ENCODE data around the gene PSMD14.
"Not testable (repeated sequence)": the region's sequence is repeated elsewhere in the genome, so short reads cannot be mapped to it uniquely, and the experiment has no call there.

Gene PSMD14

DNA sequence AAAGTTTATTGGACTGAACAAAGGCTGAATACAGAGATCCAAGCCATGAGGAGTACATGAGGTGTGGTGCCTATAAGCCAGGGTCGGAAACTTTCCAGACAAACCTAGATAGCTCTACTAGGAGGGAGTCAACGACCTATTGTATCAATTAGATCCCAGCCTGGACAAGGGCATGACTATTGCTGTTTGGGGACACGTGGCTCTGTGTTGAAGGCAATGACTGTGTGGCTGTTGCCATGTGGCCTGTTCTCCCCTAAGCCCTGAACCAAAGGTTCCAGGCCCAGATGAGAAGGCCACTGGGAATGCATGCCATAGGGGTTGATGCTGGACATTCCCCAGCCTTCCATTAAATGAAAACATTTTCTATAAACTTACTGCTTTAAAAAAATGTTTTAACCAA is 31.3 kb downstream of the PSMD14 start:
- DNase-seq, result not testable (repeated sequence)

DNA sequence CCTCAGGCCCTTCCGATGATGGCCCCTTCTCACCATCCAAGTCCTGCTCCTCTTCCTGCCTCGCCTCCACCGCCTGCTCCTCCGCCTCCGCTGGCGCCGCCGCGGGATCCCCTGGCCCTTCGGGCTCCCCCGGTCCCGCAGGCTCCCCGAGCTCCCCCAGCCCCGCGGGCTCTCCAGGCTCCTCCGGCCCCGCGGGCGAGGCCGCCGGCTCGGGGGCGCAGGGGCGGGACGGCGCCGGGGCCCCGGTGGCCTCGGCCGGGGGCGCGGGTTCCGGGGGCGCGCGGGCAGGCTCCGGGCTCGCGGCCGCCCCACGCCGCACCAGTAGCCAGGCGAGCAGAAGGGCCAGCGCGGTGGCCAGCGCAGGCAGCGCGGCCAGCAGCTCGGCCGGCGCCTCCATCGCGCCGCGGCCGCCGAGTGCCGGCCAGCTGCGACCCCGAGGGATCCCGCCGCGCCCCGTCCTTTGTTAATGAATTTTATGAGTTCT is 32.7 kb downstream of the PSMD14 start:
- not testable (repeated sequence) for DNase-seq

DNA sequence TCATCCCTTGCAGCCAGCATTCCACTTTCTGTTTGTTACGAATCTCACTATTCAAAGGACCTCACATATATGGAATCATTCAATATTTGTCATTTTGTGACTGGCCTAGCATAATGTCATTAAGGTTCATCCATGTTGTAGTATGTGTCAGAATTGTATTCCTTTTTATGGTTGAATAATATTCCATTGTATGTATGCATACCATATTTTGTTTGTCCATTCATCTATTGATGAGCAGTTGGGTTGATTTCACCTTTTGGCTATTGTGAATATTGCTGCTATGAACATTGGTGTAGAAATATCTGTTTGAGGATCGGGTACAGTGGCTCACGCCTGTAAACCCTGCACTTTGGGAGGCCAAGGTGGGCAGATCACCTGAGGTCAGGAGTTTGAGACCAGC is 35.0 kb downstream of the PSMD14 start:
- DNase-seq, result no peak

GRCh38 chr2:161344692-161345091 is 36.5 kb downstream of the PSMD14 start:
- DNase-seq, result no peak

- no peak for DNase-seq
These were observed 43.5 kb downstream of the PSMD14 start for GRCh38 chr2:161351678-161352077.

DNA sequence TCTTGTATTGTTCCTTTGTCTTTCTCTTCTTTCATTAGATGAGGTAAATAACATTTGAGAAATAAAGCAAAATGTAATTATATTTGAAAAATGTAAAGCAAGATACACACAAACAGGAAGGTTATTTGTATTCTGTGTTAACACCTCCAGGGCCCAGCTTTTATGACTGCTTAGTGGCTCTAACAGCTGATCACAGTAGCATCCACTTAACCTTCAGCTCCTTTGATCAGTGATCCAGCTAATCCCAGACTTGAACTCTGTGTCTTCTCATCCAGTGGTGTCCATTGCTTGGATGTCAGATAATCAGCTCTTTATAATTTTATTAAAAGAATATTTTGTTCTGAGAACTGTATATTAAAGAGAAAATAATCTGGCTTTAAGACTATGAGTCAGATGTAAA is 44.5 kb downstream of the PSMD14 start:
- no peak for DNase-seq

DNA sequence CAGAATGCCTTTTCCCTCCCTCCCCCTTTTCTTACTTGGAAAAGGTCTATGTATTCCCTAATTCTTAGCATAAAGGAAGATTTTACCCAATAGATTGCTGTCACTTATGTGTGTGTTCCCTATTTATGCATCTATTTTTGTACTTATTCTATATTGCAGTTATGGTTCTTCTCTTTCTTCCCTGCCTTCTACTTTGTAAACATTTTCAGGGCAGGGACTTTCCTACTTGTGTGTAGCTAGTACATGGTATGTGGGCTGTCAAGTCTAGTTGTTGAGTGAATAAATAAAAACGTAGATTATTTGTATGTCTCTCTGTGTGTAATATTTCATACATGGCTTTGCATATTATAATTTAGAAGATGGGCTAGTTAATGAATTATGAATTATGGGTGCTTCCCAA is 45.3 kb downstream of the PSMD14 start:
- no peak for DNase-seq

DNA sequence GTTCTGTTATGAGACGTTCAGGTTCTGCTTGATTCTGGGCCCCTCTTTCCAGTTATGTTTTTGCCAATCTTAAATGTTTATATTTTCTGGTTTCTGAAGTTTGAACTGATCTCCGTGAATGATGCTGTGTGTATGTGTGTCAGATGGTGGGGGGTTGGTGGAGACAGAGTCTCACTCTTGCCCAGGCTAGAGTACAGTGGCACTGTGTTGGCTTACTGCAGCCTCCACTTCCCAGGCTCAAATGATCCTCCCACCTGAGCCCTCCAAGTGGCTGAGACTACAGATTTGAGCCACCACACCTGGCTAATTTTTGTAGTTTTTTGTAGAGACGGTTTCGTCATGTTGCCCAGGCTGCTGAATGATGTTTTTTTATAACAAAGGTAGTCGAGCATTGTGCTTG is 45.9 kb downstream of the PSMD14 start:
- no peak for DNase-seq

GRCh38 chr2:161355106-161355505 is 46.9 kb downstream of the PSMD14 start:
- DNase-seq, result no peak

- DNase-seq, result no peak
These were observed 47.8 kb downstream of the PSMD14 start for GRCh38 chr2:161355983-161356382.

DNA sequence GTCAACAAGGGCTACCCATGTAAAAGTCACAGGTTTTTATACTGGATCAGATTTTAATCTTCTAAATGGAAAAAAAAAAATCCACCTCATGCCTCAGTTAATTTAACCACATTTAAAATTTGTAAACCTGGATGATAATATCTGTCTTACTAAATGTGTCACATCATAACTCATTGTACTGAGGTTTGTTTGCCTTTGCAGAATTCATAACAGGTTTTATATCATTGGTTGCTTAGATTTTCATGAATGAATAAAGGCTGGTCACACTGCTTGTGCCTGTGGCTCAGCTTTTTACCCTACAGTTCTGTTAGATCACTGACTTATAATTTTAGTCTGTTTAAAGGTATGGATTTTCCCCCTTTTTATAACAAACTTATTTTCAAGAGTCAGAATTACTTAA is 48.9 kb downstream of the PSMD14 start:
- no peak for DNase-seq

- DNase-seq, result no peak
These were observed 50.6 kb downstream of the PSMD14 start for GRCh38 chr2:161358838-161359237.

DNA sequence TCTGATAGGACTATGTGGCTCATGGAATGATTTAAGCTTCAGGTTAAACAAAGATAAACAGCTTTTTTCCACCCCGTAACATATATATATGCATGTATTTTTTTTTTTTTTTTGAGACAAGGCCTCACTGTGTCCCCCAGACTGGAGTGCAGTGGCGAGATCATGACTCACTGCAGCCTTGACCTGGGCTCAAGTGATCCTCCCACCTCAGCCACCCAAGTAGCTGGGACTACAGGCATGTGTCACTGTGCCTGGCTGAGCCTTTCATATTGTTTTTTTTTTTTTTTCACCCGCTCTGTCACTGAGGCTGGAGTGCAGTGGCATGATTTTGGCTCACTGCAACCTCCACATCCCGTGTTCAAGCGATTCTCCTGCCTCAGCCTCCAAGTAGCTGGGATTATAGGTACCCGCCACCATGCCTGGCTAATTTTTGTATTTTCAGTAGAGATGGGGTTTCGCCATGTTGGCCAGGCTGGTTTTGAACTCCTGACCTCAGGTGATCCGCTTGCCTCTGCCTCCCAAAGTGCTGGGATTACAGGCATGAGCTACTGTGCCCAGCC is 52.0 kb downstream of the PSMD14 start:
- DNase-seq, result not testable (repeated sequence)

DNA sequence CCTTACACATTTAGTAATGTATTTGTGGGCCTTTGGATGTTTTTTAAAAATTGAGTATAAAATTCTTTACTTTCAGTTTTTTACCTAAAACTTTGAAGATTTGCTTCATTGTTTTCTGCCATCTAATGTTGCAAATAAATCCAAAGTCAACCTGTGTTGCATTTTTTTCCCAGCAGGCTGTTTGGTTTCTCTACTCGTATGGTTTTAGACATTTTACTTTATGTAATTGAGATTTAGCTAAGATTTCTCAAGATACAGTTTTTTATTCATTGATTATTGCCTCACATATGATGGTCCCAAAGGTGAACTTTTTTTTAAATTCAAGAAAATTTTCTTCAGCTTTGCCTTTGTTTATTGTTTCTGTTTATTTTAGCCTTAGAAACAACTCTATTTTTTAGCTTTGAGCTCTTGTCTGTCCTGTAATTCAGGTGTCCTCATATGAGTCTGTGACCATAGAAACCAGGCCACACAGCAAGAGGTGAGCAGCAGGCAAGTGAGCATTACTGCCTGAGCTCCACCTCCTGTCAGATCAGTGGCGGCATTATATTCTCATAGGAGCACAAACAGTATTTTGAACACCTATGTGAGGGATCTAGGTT is 54.4 kb downstream of the PSMD14 start:
- DNase-seq, result no peak

GRCh38 chr2:161367675-161368074 is 59.5 kb downstream of the PSMD14 start:
- no peak for DNase-seq

DNA sequence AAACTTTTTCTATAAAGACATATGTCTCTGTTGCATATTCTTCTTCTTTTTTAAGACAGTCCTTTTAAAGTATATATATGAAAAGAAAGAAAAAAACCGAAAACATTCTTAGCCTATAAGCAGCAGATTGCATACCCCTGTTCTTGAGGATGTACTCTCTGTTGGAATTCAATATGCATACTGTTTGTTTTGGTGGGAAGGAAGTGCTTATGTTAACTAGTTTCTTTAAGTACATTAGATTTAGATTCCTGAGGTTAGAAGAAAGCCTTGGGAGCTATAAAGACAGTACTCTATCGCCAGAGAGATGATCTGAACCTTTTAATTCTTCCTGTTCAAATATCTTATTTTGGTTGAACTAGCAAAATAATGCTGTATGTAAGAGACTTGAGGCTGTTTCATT is 61.1 kb downstream of the PSMD14 start:
- DNase-seq, result no peak

GRCh38 chr2:161370981-161371380 is 62.8 kb downstream of the PSMD14 start:
- DNase-seq, result no peak

DNA sequence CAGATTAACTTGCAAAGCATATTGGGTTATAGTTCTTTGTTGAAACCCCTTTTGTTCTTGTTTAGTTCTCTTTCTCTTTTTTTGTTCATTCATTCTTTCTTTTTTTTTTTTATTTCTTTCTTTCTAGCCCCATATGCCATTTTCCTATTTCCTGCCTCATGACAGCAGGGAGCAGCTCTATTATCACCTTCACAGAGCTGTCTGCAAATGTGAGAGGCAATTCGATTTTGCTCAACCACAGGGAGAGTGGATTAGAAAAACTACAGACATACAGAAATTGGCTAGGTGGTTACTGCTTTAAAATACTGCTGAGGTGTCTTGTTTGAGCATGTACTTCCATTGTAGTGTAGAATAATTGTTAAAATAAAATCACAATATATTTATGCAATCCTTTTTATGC is 63.6 kb downstream of the PSMD14 start:
- DNase-seq, result no peak

GRCh38 chr2:161373942-161374341 is 65.7 kb downstream of the PSMD14 start:
- no peak for DNase-seq

- no peak for DNase-seq
These were observed 66.2 kb downstream of the PSMD14 start for GRCh38 chr2:161374446-161374845.

DNA sequence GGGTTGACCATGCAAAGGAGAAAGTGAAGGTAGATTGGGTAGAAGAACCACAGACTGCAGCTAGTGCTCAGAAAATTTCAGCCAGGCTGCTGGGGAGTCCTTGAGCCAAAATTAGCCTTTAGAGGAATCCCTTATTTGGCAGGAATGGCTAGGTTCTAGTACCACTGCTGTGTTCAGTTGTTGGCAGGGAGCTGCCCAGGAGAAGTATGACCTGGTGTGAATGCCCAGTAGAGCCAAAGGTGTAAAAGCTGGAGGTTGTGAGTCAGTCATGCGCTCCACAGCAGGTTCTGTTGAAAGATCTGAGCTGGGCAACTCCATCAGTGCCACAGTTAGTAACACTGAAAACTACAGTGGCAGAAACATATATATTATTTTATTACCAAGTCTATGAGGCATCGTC is 71.5 kb downstream of the PSMD14 start:
- no peak for DNase-seq

GRCh38 chr2:161381546-161381945 is 73.3 kb downstream of the PSMD14 start:
- DNase-seq, result no peak

DNA sequence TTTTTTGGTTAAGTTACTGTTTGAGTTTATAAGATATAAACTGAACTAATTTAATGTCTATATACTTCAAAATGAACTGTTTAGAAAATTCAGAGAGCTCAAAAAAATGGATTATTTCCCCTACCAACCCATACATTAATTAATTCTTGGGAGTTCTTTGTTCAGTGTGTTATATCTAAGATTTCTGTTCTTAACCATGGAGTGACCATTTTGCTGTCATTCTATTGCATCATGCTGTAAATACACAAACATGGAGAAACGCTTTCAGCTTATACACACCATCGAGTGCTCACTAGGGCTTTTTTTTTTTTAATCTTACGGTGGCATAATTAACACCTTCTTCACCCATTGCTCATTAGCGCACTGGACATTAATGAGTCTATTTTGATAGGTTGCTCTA is 74.5 kb downstream of the PSMD14 start:
- DNase-seq, result no peak

- no peak for DNase-seq
These were observed 76.6 kb downstream of the PSMD14 start for GRCh38 chr2:161384864-161385263.

DNA sequence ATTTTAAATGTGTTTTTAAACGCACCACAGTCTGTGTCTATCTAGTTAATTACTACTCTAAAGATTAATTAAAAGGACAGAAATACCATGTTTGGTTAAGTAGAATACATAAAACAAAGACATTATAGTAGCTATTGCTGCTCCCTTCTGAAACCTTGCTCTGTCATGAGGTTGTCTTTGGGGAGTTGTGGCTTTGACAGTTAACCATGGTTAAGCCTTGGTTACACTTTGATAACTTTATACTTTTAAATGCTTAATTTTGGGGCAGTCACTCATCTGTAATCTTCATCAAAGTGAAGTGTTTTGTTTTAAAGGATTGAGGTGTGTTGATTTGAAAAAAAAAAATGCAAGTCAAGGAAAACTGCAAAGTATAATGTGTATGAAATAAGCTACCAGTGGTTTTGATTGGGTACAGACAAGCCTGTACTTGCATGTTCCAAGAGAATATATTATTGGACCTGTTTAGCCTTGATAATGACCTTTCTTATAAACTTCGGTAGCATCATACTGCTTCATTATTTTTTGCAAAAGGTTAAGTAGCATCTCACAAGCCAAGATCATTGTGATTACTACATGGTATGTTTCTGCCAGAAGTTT is 78.1 kb downstream of the PSMD14 start:
- DNase-seq, result no peak
